NCI-H1930 (cell line): ENCODE data around the gene INTS6.

Experiments used
- DNase-seq, 2 experiments: peaks; one replicate each; lab custom pipeline; 2025; lab: John Stamatoyannopoulos, UW

INTS6 gene

GRCh38 chr13:51317262-51317661, 135.6 kb downstream of the INTS6 start:
- DNase-seq = no peak

GRCh38 chr13:51313619-51314018, 139.2 kb downstream of the INTS6 start:
- no peak for DNase-seq

GRCh38 chr13:51311957-51312520, 140.8 kb downstream of the INTS6 start:
- DNase-seq = no peak
